GM10248 (cell line): Measurements from ENCODE around the gene ARRDC4.

ENCODE experiments used
- CTCF ChIA-PET: fragments of 300-600 bp; sonication (Branson Sonifier 250); formaldehyde crosslinking; extraction: SDS; loops from one replicate; lab custom pipeline; 2021; ENCODE audit warnings: antibody characterized with exemption; lab: Yijun Ruan, JAX
- POLR2A ChIA-PET: fragments of 350-650 bp; sonication (Branson Sonifier 250); formaldehyde crosslinking; extraction: SDS; loops from one replicate; lab custom pipeline; 2020; ENCODE audit warnings: antibody characterized with exemption; lab: Yijun Ruan, JAX
- DNase-seq: peaks from one replicate; pipeline ENCODE4 v3.0.0; 2012; ENCODE audit errors: extremely low spot score
- TF ChIP-seq, protein P1 (sequence below): IDR thresholded peaks from 2 replicates; pipeline ENCODE4 v1.5.1; 2012; ENCODE audit warnings: mild to moderate bottlenecking, low read depth; ENCODE audit errors: extremely low read depth, missing control alignments, control extremely low read depth

ARRDC4 gene

GRCh38 chr15:98017150-98017964, 56.9 kb downstream of the ARRDC4 start:
- TF ChIP-seq, protein P1, sequence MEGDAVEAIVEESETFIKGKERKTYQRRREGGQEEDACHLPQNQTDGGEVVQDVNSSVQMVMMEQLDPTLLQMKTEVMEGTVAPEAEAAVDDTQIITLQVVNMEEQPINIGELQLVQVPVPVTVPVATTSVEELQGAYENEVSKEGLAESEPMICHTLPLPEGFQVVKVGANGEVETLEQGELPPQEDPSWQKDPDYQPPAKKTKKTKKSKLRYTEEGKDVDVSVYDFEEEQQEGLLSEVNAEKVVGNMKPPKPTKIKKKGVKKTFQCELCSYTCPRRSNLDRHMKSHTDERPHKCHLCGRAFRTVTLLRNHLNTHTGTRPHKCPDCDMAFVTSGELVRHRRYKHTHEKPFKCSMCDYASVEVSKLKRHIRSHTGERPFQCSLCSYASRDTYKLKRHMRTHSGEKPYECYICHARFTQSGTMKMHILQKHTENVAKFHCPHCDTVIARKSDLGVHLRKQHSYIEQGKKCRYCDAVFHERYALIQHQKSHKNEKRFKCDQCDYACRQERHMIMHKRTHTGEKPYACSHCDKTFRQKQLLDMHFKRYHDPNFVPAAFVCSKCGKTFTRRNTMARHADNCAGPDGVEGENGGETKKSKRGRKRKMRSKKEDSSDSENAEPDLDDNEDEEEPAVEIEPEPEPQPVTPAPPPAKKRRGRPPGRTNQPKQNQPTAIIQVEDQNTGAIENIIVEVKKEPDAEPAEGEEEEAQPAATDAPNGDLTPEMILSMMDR, result no peak
- ChIA-PET CTCF (no interaction called here), POLR2A (no interaction called here)
- no peak for DNase-seq

DNA sequence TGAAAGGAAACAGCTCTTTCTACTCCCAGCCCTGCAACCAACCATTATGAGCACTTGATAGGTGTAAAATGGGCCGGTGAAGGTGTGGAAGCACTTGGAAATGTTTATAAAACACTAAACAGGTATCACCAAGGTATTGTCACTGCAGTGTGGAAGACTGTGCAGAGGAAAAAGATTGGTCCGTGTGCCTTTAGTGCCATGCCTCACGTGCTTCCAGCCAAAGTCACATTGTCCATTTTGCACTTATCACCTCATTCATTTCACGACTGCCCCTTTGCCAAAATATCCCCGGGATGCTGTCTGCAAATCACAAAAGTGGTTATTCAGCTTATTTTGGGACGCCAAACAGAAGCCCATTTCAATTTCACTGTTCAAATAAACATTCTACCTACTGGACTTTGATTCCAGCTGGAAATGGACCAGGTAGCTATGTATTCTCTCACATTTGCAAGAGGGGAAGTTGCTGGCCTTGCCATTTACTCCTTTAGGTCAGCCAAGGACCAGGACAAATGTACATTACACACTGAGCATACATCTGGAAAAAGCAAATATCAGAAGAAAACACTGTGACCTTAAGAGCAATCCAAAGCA, 58.4 kb downstream of the ARRDC4 start:
- POLR2A ChIA-PET, result no interaction called here
- TF ChIP-seq, protein P1, result no peak
- no peak for DNase-seq
- CTCF ChIA-PET, result no interaction called here
